ENCODE data around the gene TNK1. TPM values are rescaled to one million over a fixed set of nuclear protein-coding genes. Genes with fewer than 3 reads are reported as not detected.

TNK1 gene
- total and polyA plus RNA-seq, 9 of the 15 experiments (the other 6 are each of a cell fraction or from before 2014, with no cell fraction given), result 0.28 to 5.2 (median 2.1) TPM

DNA sequence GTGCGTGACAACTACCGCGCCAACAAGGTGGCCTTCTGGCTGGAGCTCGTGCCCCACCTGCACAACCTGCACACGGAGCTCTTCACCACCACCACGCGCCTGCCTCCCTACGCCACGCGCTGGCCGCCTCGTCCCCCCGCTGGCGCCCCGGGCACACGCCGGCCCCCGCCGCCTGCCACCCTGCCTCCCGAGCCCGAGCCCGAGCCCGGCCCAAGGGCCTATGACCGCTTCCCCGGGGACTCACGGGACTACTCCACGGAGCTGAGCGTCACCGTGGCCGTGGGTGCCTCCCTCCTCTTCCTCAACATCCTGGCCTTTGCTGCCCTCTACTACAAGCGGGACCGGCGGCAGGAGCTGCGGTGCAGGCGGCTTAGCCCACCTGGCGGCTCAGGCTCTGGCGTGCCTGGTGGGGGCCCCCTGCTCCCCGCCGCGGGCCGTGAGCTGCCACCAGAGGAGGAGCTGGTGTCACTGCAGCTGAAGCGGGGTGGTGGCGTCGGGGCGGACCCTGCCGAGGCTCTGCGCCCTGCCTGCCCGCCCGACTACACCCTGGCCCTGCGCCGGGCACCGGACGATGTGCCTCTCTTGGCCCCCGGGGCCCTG is 36.3 kb downstream of the TNK1 start:
- CTCF ChIA-PET (ENCODE audit: low intra/inter-chr PET ratio), result no interaction called here
- Histone ChIP-seq H4K20me1 (replicated peaks; ENCODE audit: control insufficient read depth, insufficient read depth, low read length) (no peaks in the 10 kb centered on the region), H3K9me1 (ENCODE audit: control insufficient read depth, insufficient read depth, low read length) (no peaks in the 10 kb centered on the region), H3K9me3 (replicated peaks; ENCODE audit: control insufficient read depth, insufficient read depth, low read depth, low read length) (no peaks in the 10 kb centered on the region), H3K4me1 (replicated peaks in 1 of 2; ENCODE audit: control insufficient read depth in 2 of 2, insufficient read depth in 2 of 2, low read length in 2 of 2) (peaks cover 0 to 10% of the 10 kb centered on the region in 2 experiments; a peak in 2 of 5 replicates), H3K79me2 (ENCODE audit: control insufficient read depth, insufficient read depth, low read length) (no peaks in the 10 kb centered on the region), H3K4me2 (ENCODE audit: insufficient read depth, low read length) (no peak overlapping the region), H3K36me3 (ENCODE audit: control insufficient read depth, insufficient read depth, low read length) (no peaks in the 10 kb centered on the region), H3K4me3 (no peak overlapping the region), H2AFZ (ENCODE audit: low read depth, low read length) (no peak overlapping the region), H3K9ac (ENCODE audit: insufficient read depth in 1 of 2, low read depth in 2 of 2, low read length in 2 of 2) (peak overlapping the region in 1 of 2 experiments; percentile 64; a peak in 1 of 4 replicates), H3K27ac (ENCODE audit: extremely low read depth, low read depth, low read length) (no peak overlapping the region), H3K27me3 (ENCODE audit: control insufficient read depth in 2 of 2, insufficient read depth in 2 of 2, low read length in 2 of 2) (no peaks in the 10 kb centered on the region)
- POLR2A ChIA-PET, result interaction anchor here (0.6 to 0.7 kb wide), 2 partner anchors 19 to 44 kb away, joined by 3 read pairs; no protein-coding TSS in a partner anchor
- FAIRE-seq, result no peak
- no peak for ATAC-seq
- 100% methylated on average over 4 of the region's 54 CpGs for WGBS (ENCODE audit: insufficient coverage, low coverage, missing lambda C conversion rate)
- intact Hi-C loops (cut with micrococcal nuclease), result no loop called here
- in situ Hi-C loops (cut with MboI), result no loop called here
- no TSS peak for BruUV-seq (replicated peaks)
- TF ChIP-seq ZBTB33 (CRISPR knock-in tag; IDR thresholded peaks at IDR 0.05) (peak; percentile 47; the same call in 1 of the 2 replicates), MAZ (CRISPR knock-in tag; conservative IDR thresholded peaks at IDR 0.05 in 1 of 2, IDR thresholded peaks at IDR 0.05 in 1 of 2) (no peak), ZBTB17 (CRISPR knock-in tag; IDR thresholded peaks at IDR 0.05) (no peak)
- TF ChIP-seq, protein P1, sequence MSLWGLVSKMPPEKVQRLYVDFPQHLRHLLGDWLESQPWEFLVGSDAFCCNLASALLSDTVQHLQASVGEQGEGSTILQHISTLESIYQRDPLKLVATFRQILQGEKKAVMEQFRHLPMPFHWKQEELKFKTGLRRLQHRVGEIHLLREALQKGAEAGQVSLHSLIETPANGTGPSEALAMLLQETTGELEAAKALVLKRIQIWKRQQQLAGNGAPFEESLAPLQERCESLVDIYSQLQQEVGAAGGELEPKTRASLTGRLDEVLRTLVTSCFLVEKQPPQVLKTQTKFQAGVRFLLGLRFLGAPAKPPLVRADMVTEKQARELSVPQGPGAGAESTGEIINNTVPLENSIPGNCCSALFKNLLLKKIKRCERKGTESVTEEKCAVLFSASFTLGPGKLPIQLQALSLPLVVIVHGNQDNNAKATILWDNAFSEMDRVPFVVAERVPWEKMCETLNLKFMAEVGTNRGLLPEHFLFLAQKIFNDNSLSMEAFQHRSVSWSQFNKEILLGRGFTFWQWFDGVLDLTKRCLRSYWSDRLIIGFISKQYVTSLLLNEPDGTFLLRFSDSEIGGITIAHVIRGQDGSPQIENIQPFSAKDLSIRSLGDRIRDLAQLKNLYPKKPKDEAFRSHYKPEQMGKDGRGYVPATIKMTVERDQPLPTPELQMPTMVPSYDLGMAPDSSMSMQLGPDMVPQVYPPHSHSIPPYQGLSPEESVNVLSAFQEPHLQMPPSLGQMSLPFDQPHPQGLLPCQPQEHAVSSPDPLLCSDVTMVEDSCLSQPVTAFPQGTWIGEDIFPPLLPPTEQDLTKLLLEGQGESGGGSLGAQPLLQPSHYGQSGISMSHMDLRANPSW (CRISPR knock-in tag; IDR thresholded peaks at IDR 0.05), result no peak
- no peak for DNase-seq (ENCODE audit: extremely low read depth in 1 of 4, low spot score in 3 of 4)
